ENCODE results near the gene PHACTR1.

The PHACTR1 gene

DNA sequence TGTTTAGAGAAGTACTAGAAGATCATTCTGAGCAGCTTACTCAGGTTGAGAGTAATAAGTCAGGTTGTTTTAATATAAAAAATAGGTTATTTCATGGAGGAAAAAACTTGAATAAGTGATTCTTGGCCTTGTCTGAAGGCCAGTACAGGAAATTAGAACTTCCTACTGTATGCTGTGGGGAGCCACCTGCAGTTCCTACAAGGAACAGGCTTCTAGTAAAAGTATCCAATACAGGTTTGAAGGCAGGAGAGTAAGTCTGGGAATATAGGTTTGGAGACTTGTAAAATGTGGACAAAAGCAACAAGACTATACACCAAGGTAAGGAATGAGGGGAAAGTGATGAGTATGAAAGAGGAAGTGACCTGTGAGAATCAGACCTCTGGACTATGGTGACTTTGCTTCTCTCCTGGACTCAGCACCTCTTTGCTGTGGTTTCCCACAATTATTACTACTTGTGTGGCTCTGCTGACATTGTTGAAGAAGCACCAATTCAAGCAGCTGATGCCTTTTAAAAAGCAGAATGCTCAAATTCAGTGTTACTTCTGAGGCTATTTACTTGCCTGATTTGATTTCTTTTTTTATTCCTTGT lies 333.2 kb downstream of the PHACTR1 start:
- no peak for TF ChIP-seq TEAD4 (IDR thresholded peaks at IDR 0.05)
- no peak for TF ChIP-seq YY1 (IDR thresholded peaks at IDR 0.05; ENCODE audit: low read depth)
- no peak for TF ChIP-seq TAF1 (IDR thresholded peaks at IDR 0.05; ENCODE audit: low read depth)
- no peak for TF ChIP-seq CREB1 (IDR thresholded peaks at IDR 0.05; ENCODE audit: low read depth)
- TF ChIP-seq NFIC (IDR thresholded peaks at IDR 0.05): no peak
- TF ChIP-seq EGR1 (IDR thresholded peaks at IDR 0.05): no peak
- TF ChIP-seq CEBPB (IDR thresholded peaks at IDR 0.05): no peak
- no peak for TF ChIP-seq RAD21 (IDR thresholded peaks at IDR 0.05; ENCODE audit: low read depth)
- TF ChIP-seq, protein P1, sequence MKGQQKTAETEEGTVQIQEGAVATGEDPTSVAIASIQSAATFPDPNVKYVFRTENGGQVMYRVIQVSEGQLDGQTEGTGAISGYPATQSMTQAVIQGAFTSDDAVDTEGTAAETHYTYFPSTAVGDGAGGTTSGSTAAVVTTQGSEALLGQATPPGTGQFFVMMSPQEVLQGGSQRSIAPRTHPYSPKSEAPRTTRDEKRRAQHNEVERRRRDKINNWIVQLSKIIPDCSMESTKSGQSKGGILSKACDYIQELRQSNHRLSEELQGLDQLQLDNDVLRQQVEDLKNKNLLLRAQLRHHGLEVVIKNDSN (IDR thresholded peaks at IDR 0.05): no peak
- no peak for TF ChIP-seq ZBTB7A (IDR thresholded peaks at IDR 0.05; ENCODE audit: low read depth)
- TF ChIP-seq TCF12 (IDR thresholded peaks at IDR 0.05; ENCODE audit: low read depth): no peak
- TF ChIP-seq EP300 (IDR thresholded peaks at IDR 0.05; ENCODE audit: borderline replicate concordance): no peak
- TF ChIP-seq, protein P2, sequence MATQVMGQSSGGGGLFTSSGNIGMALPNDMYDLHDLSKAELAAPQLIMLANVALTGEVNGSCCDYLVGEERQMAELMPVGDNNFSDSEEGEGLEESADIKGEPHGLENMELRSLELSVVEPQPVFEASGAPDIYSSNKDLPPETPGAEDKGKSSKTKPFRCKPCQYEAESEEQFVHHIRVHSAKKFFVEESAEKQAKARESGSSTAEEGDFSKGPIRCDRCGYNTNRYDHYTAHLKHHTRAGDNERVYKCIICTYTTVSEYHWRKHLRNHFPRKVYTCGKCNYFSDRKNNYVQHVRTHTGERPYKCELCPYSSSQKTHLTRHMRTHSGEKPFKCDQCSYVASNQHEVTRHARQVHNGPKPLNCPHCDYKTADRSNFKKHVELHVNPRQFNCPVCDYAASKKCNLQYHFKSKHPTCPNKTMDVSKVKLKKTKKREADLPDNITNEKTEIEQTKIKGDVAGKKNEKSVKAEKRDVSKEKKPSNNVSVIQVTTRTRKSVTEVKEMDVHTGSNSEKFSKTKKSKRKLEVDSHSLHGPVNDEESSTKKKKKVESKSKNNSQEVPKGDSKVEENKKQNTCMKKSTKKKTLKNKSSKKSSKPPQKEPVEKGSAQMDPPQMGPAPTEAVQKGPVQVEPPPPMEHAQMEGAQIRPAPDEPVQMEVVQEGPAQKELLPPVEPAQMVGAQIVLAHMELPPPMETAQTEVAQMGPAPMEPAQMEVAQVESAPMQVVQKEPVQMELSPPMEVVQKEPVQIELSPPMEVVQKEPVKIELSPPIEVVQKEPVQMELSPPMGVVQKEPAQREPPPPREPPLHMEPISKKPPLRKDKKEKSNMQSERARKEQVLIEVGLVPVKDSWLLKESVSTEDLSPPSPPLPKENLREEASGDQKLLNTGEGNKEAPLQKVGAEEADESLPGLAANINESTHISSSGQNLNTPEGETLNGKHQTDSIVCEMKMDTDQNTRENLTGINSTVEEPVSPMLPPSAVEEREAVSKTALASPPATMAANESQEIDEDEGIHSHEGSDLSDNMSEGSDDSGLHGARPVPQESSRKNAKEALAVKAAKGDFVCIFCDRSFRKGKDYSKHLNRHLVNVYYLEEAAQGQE (IDR thresholded peaks at IDR 0.05; ENCODE audit: low read depth): no peak

DNA sequence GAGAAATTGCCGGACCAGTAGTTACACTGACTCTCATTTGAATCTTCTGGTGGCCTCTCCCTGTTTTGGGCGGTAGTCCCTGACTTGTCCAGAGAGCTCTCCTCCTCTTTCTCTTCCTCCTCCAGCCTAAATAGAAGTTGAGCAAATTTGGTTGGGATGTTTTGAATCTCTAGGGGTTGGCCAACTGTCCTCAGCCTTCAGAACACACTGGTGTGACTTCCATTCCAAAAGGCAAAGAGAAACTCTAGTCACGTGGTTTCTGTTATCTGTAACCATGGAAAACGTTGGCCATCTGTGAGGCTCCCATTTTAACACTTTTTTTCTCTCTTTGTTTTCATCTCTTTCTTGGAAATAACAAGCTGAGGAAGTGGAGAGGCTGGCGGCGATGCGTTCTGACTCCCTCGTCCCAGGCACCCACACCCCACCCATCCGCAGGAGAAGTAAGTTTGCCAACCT lies 336.5 kb downstream of the PHACTR1 start:
- TF ChIP-seq NFIC (IDR thresholded peaks at IDR 0.05) (no peak), CEBPB (IDR thresholded peaks at IDR 0.05) (no peak), RAD21 (IDR thresholded peaks at IDR 0.05; ENCODE audit: low read depth) (no peak), EGR1 (IDR thresholded peaks at IDR 0.05) (no peak), EP300 (IDR thresholded peaks at IDR 0.05; ENCODE audit: borderline replicate concordance) (no peak), TEAD4 (IDR thresholded peaks at IDR 0.05) (no peak), YY1 (IDR thresholded peaks at IDR 0.05; ENCODE audit: low read depth) (no peak)
- TF ChIP-seq, protein P2 (IDR thresholded peaks at IDR 0.05; ENCODE audit: low read depth): no peak
- TF ChIP-seq, protein P3, sequence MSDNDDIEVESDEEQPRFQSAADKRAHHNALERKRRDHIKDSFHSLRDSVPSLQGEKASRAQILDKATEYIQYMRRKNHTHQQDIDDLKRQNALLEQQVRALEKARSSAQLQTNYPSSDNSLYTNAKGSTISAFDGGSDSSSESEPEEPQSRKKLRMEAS (IDR thresholded peaks at IDR 0.05): no peak

DNA sequence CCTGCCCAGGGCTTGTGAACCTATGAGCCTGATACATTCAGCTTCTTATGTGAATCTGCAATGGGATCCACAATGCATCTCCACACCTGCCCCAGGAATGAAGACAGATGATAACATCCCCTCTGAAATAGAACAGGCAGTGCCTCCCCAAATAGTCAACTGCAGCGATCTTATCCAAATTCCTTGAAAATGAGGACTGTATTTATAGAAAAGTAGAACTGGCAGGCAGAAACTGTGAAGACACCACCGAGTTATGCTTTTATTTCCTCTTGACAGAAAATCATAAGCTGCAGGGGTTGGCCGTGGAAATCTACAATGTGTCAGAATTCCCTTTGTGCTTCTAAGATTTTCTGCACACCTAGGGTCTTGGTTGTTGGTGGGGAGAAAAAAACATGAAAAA lies 341.5 kb downstream of the PHACTR1 start:
- TF ChIP-seq, protein P1 (IDR thresholded peaks at IDR 0.05): no peak
- TF ChIP-seq TEAD4 (IDR thresholded peaks at IDR 0.05): no peak
- TF ChIP-seq TAF1 (IDR thresholded peaks at IDR 0.05; ENCODE audit: low read depth): no peak
- no peak for TF ChIP-seq CEBPB (IDR thresholded peaks at IDR 0.05)
- TF ChIP-seq CREB1 (IDR thresholded peaks at IDR 0.05; ENCODE audit: low read depth): no peak
- TF ChIP-seq RAD21 (IDR thresholded peaks at IDR 0.05; ENCODE audit: low read depth): no peak
- no peak for TF ChIP-seq TCF12 (IDR thresholded peaks at IDR 0.05; ENCODE audit: low read depth)
- TF ChIP-seq, protein P2 (IDR thresholded peaks at IDR 0.05; ENCODE audit: low read depth): no peak
- TF ChIP-seq NFIC (IDR thresholded peaks at IDR 0.05): no peak
- TF ChIP-seq YY1 (IDR thresholded peaks at IDR 0.05; ENCODE audit: low read depth): no peak
- no peak for TF ChIP-seq EP300 (IDR thresholded peaks at IDR 0.05; ENCODE audit: borderline replicate concordance)
- TF ChIP-seq FOXM1 (IDR thresholded peaks at IDR 0.05; ENCODE audit: borderline replicate concordance, low read depth): no peak
- TF ChIP-seq EGR1 (IDR thresholded peaks at IDR 0.05): no peak
- TF ChIP-seq ZBTB7A (IDR thresholded peaks at IDR 0.05; ENCODE audit: low read depth): no peak
- TF ChIP-seq, protein P3 (IDR thresholded peaks at IDR 0.05): no peak

DNA sequence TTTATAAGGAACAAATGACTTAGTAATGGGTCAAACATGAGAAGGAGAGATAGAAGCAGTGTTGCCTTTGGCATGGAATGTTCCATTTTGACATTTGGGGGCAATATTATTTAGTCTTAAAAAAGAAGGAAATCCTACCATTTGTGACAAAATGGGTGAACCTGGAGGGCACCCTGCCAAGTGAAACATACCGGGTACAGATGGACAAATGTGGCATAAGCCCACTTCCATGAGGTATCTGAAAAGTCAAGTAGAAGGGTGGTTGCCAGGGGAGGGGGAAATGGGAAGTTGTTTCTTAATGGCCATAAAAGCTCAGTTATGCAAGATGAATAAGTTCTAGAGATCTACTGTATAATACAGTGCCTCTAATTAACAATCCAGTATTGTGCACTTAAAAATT lies 342.5 kb downstream of the PHACTR1 start:
- no peak for TF ChIP-seq TCF12 (IDR thresholded peaks at IDR 0.05; ENCODE audit: low read depth)
- TF ChIP-seq, protein P2 (IDR thresholded peaks at IDR 0.05; ENCODE audit: low read depth): no peak

Data from Ishikawa (cell line).